Fibroblast of lung (primary cell): ENCODE results near the gene NUDCD2.

Experiments used
- CTCF ChIP-seq, 2 donors: IDR thresholded peaks in 1 of 2; conservative IDR thresholded peaks in 1 of 2; 1 replicate in 1 of 2; 2 replicates in 1 of 2; pipeline ENCODE4 v1.5.1; 2011 to 2012; ENCODE audit warnings: low read length in 2 of 2, control low read depth in 1 of 2, inconsistent platforms in 1 of 2, low read depth in 1 of 2, mild to moderate bottlenecking in 1 of 2
- EZH2 ChIP-seq: IDR thresholded peaks from 2 replicates; pipeline ENCODE4 v1.5.1; 2012; ENCODE audit warnings: low read length, control low read depth, mild to moderate bottlenecking; ENCODE audit errors: missing control alignments

DNA sequence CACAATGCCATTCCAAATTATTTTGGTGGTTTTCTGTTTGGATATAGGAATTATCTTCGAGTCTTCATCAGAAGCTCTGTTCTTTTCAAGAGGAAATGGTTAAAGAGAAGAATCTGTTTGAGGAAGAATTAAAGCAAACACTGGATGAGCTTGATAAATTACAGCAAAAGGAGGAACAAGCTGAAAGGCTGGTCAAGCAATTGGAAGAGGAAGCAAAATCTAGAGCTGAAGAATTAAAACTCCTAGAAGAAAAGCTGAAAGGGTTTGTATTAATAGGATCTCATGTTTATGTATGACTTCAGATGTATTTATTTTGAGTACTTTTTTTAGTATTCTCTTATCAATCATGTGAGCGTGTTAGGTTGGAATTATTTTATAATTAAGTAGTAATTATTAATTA is 15.5 kb upstream of the NUDCD2 start:
- no peak for TF ChIP-seq CTCF (conservative IDR thresholded peaks at IDR 0.05 in 1 of 2, IDR thresholded peaks at IDR 0.05 in 1 of 2; ENCODE audit: low read depth in 1 of 2, low read length in 2 of 2)
- TF ChIP-seq EZH2 = no peak
